Activated CD4-positive, alpha-beta T cell treated with anti-CD3 and anti-CD28 coated beads, Interleukin-2, amount 10 ng/mL, durations not matched to agents 7 days and 5 days (primary cell): Measurements from ENCODE around the gene FMR1NB. TPM values are rescaled to one million over a fixed set of nuclear protein-coding genes. Genes with fewer than 3 reads are reported as not detected.

Experiments
- CTCF ChIA-PET: fragments of 350-600 bp; sonication (Branson Sonifier 250); formaldehyde crosslinking; loops from one replicate; lab custom pipeline; 2021; ENCODE audit warnings: antibody characterized with exemption; lab: Charles Lee
- POLR2A ChIA-PET: fragments of 350-600 bp; sonication (Branson Sonifier 250); formaldehyde crosslinking; loops from one replicate; lab custom pipeline; 2021; ENCODE audit warnings: antibody characterized with exemption; lab: Charles Lee
- DNase-seq: peaks from one replicate; pipeline ENCODE4 v3.0.0-alpha.2; 2020
- H3K27ac Mint-ChIP-seq: one replicate; pipeline ENCODE4 v1.8.0; 2021; ENCODE audit warnings: mild to moderate bottlenecking, moderate library complexity, mixed read lengths
- H3K27me3 Mint-ChIP-seq: one replicate; pipeline ENCODE4 v1.8.0; 2021; ENCODE audit warnings: mixed read lengths
- H3K36me3 Mint-ChIP-seq: one replicate; pipeline ENCODE4 v1.8.0; 2021; ENCODE audit warnings: low read depth, mixed read lengths
- H3K4me1 Mint-ChIP-seq: one replicate; pipeline ENCODE4 v1.8.0; 2021; ENCODE audit warnings: mixed read lengths
- H3K4me3 Mint-ChIP-seq: one replicate; pipeline ENCODE4 v1.8.0; 2021; ENCODE audit warnings: mild to moderate bottlenecking, moderate library complexity, mixed read lengths
- H3K9me3 Mint-ChIP-seq: one replicate; pipeline ENCODE4 v1.8.0; 2021; ENCODE audit warnings: mixed read lengths
- total RNA-seq, 2 experiments: library from RNA; stranded (reverse); gene quantifications; one replicate each; pipeline ENCODE4 v1.2.3, GENCODE V29; 2021

Gene FMR1NB
- total RNA-seq, 2 experiments from 2014 or later = not detected

DNA sequence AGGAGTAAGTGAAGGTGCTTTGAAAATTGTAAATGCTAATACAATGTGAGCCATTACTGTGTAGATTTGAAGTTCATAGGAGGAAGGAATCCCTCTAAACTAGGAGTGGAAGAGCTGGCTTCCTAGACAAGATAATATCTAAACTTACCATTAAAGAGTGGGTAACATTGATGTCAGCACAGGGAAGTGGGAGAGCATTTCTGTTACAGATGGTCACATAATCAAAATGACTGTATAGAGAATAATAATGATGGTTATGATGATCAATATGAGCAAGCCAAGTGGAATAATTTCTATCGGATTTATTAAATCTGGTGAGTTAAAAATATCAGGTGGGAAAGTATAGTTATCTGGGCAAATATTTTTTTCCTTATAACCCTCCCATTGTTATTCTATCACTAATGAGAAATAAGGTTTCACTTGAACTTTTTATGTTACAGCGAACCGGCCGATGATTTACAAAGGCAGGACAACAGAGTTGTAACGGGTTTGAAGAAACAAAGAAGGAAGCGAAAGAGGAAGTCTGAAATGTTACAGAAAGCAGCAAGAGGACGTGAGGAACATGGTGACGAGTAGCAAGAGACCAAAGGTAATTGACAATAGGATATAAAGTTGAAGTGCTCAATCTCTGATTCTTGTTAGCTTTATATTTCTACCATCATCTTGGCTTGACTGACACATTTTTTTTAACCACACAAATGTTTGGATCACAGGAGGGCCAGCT, 43.5 kb downstream of the FMR1NB start:
- H3K9me3 Mint-ChIP-seq = no peaks in the 10 kb centered on the region
- H3K27ac Mint-ChIP-seq = no peak overlapping the region
- H3K4me3 Mint-ChIP-seq = no peak overlapping the region
- ChIA-PET POLR2A (no interaction called here), CTCF (no interaction called here)
- H3K36me3 Mint-ChIP-seq = no peaks in the 10 kb centered on the region
- H3K27me3 Mint-ChIP-seq = no peaks in the 10 kb centered on the region
- H3K4me1 Mint-ChIP-seq = no peaks in the 10 kb centered on the region
- DNase-seq = no peak

DNA sequence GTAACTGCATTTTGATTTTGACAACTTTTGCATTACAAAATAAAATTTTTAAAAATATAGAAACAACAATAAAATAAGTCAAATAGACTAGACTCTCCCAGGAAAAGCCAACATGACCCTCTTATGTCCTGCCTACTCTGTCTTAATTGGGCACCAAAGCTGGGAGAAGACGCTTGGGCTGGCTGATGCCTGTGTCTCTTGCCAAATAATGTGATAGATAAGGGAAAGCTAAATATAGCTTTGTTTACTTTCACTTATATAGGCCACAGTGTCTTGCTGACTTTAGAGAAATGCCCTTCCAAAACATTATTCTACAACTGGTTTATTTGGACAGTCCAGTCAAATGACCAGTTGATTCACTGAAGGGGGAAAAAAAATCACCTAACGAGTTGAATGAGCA, 54.2 kb downstream of the FMR1NB start:
- H3K4me1 Mint-ChIP-seq = no peaks in the 10 kb centered on the region

DNA sequence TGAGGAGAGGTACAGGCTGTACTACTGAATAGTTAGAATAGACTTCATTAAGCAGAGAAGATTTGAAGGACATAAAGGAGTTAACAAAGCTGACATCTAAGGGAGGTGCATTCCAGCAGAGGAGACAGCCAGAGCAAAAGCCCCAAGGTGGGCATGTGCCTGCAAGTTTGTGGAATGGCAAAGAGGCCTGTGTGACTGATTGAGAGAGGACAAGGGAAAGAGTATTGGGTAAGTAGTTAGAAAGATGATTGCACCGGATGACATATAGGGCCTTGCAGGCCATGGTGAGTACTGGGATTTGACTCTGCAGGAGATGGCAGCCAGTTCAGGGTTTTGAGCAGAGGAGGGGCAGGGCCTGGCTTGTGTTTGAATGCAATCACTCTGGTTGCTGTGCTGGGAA, 55.9 kb downstream of the FMR1NB start:
- H3K9me3 Mint-ChIP-seq = no peaks in the 10 kb centered on the region
- DNase-seq = no peak
- POLR2A ChIA-PET = no interaction called here
- H3K27ac Mint-ChIP-seq = no peak overlapping the region
- H3K27me3 Mint-ChIP-seq = no peaks in the 10 kb centered on the region
- H3K4me3 Mint-ChIP-seq = no peak overlapping the region
- H3K36me3 Mint-ChIP-seq = no peaks in the 10 kb centered on the region
- CTCF ChIA-PET = no interaction called here
- no peaks in the 10 kb centered on the region for H3K4me1 Mint-ChIP-seq

More for the DNA sequence above, 54.2 kb downstream of the FMR1NB start:
- Mint-ChIP-seq H3K4me3 (no peak overlapping the region), H3K9me3 (no peaks in the 10 kb centered on the region), H3K27me3 (no peaks in the 10 kb centered on the region), H3K36me3 (no peaks in the 10 kb centered on the region), H3K27ac (no peak overlapping the region)
- POLR2A ChIA-PET = no interaction called here
- CTCF ChIA-PET = no interaction called here
- no peak for DNase-seq

DNA sequence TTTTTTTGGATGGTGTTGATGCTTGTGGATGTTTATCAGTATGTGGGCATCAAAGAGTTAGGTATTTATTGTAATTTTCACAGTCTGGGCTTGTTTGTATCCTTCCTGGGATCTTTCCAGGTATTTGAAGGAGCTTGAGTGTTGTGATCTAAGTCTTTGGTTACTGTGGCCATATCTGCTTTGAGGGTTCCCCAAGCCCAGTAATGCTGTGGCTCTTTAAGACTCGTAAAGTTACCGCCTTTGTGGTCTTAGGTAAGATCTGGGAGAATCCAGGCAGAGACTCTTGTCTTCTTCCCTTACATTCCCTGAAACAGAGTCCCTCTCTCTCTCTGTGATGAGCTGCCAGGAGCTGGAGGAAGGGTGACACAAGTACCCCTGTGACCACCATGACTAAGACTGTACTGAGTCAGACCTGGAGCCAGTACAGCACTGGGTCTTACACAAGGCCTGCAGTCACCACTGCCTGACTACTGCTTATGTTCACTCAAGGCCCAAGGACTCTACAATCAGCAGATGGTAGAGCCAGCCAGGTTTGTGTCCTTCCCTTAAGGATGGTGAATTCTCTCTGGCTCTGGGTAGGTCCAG, 62.2 kb downstream of the FMR1NB start:
- Mint-ChIP-seq H3K36me3 (no peaks in the 10 kb centered on the region), H3K9me3 (no peaks in the 10 kb centered on the region), H3K27ac (no peak overlapping the region), H3K4me3 (no peak overlapping the region), H3K27me3 (no peaks in the 10 kb centered on the region), H3K4me1 (no peaks in the 10 kb centered on the region)
- CTCF ChIA-PET = interaction anchor here (1.2 kb wide), 1 partner anchor 11 kb away, joined by 3 read pairs; no protein-coding TSS in a partner anchor
- POLR2A ChIA-PET = no interaction called here
- no peak for DNase-seq

DNA sequence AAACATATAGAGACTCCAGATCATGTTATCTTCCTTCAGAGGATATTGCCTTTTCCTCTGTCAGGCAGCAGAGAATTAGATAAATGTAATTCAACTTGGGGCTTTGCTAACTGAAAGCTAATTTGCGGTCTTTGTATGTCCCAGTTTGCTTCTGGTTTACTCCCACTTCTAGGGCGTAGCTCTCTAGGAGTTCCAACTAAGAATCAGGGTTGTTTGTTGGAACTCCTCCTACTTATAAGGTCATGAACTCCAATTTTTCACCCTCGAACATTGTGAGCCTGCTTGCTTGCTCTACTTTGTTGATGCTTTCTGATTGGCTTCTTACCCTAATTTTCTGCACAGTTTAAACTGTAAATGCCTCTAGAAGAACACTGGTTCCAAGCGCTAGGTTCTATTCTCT, 66.1 kb downstream of the FMR1NB start:
- no peaks in the 10 kb centered on the region for H3K27me3 Mint-ChIP-seq
- CTCF ChIA-PET = no interaction called here
- no peak overlapping the region for H3K27ac Mint-ChIP-seq
- no peaks in the 10 kb centered on the region for H3K4me1 Mint-ChIP-seq
- H3K4me3 Mint-ChIP-seq = no peak overlapping the region
- no peaks in the 10 kb centered on the region for H3K36me3 Mint-ChIP-seq
- DNase-seq = no peak
- H3K9me3 Mint-ChIP-seq = no peaks in the 10 kb centered on the region
- POLR2A ChIA-PET = no interaction called here

DNA sequence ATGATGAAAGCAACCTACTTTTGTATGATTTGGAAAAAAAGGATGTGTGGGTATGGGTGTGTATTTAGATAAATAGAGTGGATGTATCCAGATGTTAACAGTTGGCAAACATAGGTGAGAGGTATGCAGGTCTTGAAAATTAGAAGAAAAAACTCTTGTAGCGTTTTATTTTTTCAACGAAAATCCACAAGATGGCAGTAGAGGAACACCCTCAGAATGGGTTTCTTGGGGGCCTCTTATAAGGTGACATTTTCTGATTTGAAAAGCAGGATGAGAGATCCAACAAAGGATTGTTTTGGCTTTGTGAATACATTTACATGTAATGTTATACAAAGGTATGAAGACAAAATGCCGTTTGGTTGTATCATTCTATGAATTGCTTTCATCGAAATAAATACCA, 68.3 kb downstream of the FMR1NB start:
- POLR2A ChIA-PET = no interaction called here
- H3K4me3 Mint-ChIP-seq = no peak overlapping the region
- DNase-seq = peak; percentile 6

DNA sequence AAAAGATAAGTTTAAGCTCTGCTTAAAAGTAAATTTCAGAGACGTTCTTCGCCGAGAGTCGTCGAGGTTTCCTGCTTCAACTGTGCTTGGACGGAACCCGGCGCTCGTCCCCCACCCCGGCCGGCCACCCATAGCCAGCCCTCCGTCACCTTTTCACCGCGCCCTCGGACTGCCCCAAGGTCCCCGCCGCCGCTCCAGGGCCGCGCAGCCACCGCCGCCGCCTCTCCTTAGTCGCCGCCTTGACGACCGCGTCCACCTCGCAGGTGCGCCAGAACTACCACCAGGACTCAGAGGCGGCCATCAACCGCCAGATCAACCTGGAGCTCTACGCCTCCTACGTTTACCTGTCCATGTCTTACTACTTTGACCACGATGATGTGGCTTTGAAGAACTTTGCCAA, 70.8 kb downstream of the FMR1NB start:
- no peak for DNase-seq
- ChIA-PET POLR2A (no interaction called here), CTCF (interaction anchor here (1.4 kb wide), 1 partner anchor 1235 kb away, joined by 3 read pairs; no protein-coding TSS in a partner anchor)
- Mint-ChIP-seq H3K27ac (no peak overlapping the region), H3K27me3 (peaks cover 2% of the 10 kb centered on the region), H3K4me3 (no peak overlapping the region), H3K9me3 (no peaks in the 10 kb centered on the region), H3K36me3 (no peaks in the 10 kb centered on the region), H3K4me1 (no peaks in the 10 kb centered on the region)

More for the DNA sequence above, 68.3 kb downstream of the FMR1NB start:
- no peaks in the 10 kb centered on the region for H3K36me3 Mint-ChIP-seq
- H3K9me3 Mint-ChIP-seq = no peaks in the 10 kb centered on the region
- H3K4me1 Mint-ChIP-seq = no peaks in the 10 kb centered on the region
- peaks cover under 1% of the 10 kb centered on the region for H3K27me3 Mint-ChIP-seq
- peak overlapping the region; percentile 19 for H3K27ac Mint-ChIP-seq
- CTCF ChIA-PET = no interaction called here

DNA sequence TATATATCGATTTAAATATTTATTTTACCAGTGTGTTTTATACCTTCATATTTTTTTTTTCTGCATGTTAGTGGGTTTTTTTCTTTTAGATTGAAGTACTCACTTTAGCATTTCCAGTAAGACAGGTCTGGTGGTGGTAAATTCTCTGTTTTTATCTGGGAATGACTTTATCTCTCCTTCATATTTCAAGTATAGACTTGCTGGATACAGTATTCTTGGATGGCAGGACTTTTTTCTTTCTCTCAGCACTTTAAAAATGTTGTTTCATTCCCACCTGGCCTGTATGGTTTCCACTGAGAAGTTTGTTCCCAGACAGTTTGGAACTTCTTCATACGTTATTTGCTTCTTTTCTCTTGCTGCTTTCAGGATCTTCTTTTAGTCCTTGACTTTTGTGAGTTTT, 86.1 kb downstream of the FMR1NB start:
- H3K27ac Mint-ChIP-seq = no peak overlapping the region
- H3K9me3 Mint-ChIP-seq = no peaks in the 10 kb centered on the region
- no peaks in the 10 kb centered on the region for H3K36me3 Mint-ChIP-seq
- ChIA-PET CTCF (no interaction called here), POLR2A (no interaction called here)
- H3K27me3 Mint-ChIP-seq = no peaks in the 10 kb centered on the region
- H3K4me3 Mint-ChIP-seq = no peak overlapping the region
- H3K4me1 Mint-ChIP-seq = no peaks in the 10 kb centered on the region
- DNase-seq = no peak

DNA sequence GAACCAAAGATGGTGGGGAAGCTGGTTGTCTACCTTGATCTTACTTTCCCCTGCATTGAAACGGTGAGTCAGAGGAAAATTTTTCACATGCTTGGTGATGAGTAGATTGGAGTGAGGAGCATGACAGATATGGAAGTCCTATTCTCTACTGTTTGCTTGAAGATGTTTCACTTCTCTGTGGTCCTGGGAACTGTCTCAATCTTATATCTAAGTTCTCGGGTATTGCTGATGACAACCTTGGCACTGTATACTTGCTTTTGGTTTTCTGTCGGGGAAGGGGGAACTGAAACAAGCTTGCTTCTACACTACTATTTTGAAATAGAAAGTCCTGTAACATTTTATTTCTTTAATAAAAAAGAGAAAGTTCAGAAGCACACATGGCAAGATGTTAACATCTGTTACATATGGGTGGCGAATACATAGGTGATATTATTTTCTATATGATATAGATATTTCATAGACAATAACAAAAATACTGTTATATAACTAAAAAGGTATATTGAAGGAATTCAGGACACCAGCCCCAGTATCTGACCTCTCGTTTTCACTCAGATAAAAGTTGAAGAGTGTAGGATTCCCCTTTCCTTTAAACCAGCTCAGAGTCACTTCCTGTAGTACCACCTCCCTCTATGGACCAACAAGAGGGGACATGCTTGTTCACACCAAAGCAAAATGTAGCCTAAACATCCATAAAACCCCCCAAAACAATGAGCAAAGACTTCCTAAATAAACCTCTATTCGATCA, 88.8 kb downstream of the FMR1NB start:
- H3K9me3 Mint-ChIP-seq = no peaks in the 10 kb centered on the region
- CTCF ChIA-PET = no interaction called here
- H3K27ac Mint-ChIP-seq = no peak overlapping the region
- no peak overlapping the region for H3K4me3 Mint-ChIP-seq
- no peaks in the 10 kb centered on the region for H3K36me3 Mint-ChIP-seq
- POLR2A ChIA-PET = no interaction called here
- no peaks in the 10 kb centered on the region for H3K27me3 Mint-ChIP-seq
- no peak for DNase-seq
- H3K4me1 Mint-ChIP-seq = no peaks in the 10 kb centered on the region

DNA sequence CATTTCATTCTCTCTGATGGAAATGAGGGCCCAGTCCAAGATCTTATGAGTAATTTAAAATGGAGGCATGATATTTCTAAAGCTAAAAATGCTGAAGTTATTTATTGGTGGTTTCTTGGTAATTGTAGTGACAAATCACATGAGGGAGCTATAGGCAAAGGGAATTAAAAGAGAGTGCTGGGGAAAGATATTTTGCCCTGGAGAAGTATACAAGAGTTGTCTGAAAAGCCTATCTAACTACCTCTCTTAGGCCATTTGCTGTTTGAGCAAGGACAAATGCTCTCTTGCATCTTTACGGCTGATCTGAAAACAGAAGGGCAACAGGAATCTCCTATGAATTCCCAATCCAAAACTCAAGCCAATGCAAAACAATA, 89.4 kb downstream of the FMR1NB start:
- no peak overlapping the region for H3K27ac Mint-ChIP-seq

More for the DNA sequence above, 89.4 kb downstream of the FMR1NB start:
- ChIA-PET CTCF (no interaction called here), POLR2A (no interaction called here)
- no peaks in the 10 kb centered on the region for H3K27me3 Mint-ChIP-seq
- H3K4me1 Mint-ChIP-seq = no peaks in the 10 kb centered on the region
- DNase-seq = no peak
- no peaks in the 10 kb centered on the region for H3K36me3 Mint-ChIP-seq
- no peaks in the 10 kb centered on the region for H3K9me3 Mint-ChIP-seq
- no peak overlapping the region for H3K4me3 Mint-ChIP-seq

Other genes starting within 250 kb of the FMR1NB start
- 10 to 100 TPM; 57.0 to 58.4 TPM for gene FMR1, start 69.4 kb upstream of the FMR1NB start, total RNA-seq